GM18870 (cell line): ENCODE results near the gene KAZN.
"Not testable (repeated sequence)": the region's sequence is repeated elsewhere in the genome, so short reads cannot be mapped to it uniquely, and the experiment has no call there.

ENCODE experiments used
- ATAC-seq: cut with Tn5 transposase; IDR thresholded peaks from one replicate; pipeline ENCODE4 v1.9.1; 2021; ENCODE audit warnings: moderate library complexity; ENCODE audit not compliant: unreplicated experiment

The KAZN gene

GRCh38 chr1:14962407-14962806 is 363.9 kb downstream of the KAZN start:
- ATAC-seq = no peak

GRCh38 chr1:14963791-14964710 is 365.6 kb downstream of the KAZN start:
- not testable (repeated sequence) for ATAC-seq

- ATAC-seq = no peak
Observed at GRCh38 chr1:14964711-14965055, 366.2 kb downstream of the KAZN start.

GRCh38 chr1:14968251-14968851 is 369.9 kb downstream of the KAZN start:
- no peak for ATAC-seq

- no peak for ATAC-seq
Observed at GRCh38 chr1:14969006-14969405, 370.5 kb downstream of the KAZN start.

GRCh38 chr1:14970115-14970798 is 371.8 kb downstream of the KAZN start:
- no peak for ATAC-seq

GRCh38 chr1:14970799-14971141 is 372.3 kb downstream of the KAZN start:
- no peak for ATAC-seq

GRCh38 chr1:14971221-14971620 is 372.7 kb downstream of the KAZN start:
- ATAC-seq = no peak

- no peak for ATAC-seq
Observed at GRCh38 chr1:14972107-14972506, 373.6 kb downstream of the KAZN start.

GRCh38 chr1:14973773-14974172 is 375.3 kb downstream of the KAZN start:
- no peak for ATAC-seq

GRCh38 chr1:14974361-14974760 is 375.9 kb downstream of the KAZN start:
- ATAC-seq = no peak

GRCh38 chr1:14975119-14975518 is 376.6 kb downstream of the KAZN start:
- no peak for ATAC-seq

GRCh38 chr1:14976256-14976655 is 377.8 kb downstream of the KAZN start:
- no peak for ATAC-seq

- ATAC-seq = no peak
Observed at GRCh38 chr1:14977338-14977931, 378.9 kb downstream of the KAZN start.

- no peak for ATAC-seq
Observed at GRCh38 chr1:14980621-14981218, 382.2 kb downstream of the KAZN start.

GRCh38 chr1:14982029-14982428 is 383.5 kb downstream of the KAZN start:
- no peak for ATAC-seq

GRCh38 chr1:14983277-14983676 is 384.8 kb downstream of the KAZN start:
- ATAC-seq = no peak

GRCh38 chr1:14986168-14986567 is 387.7 kb downstream of the KAZN start:
- ATAC-seq = no peak

GRCh38 chr1:14987829-14988603 is 389.5 kb downstream of the KAZN start:
- no peak for ATAC-seq

GRCh38 chr1:14988636-14989035 is 390.2 kb downstream of the KAZN start:
- ATAC-seq = no peak
